Measurements from ENCODE around the gene SMS.
"Not testable (repeated sequence)": the region's sequence is repeated elsewhere in the genome, so short reads cannot be mapped to it uniquely, and the experiment has no call there.

SMS gene

DNA sequence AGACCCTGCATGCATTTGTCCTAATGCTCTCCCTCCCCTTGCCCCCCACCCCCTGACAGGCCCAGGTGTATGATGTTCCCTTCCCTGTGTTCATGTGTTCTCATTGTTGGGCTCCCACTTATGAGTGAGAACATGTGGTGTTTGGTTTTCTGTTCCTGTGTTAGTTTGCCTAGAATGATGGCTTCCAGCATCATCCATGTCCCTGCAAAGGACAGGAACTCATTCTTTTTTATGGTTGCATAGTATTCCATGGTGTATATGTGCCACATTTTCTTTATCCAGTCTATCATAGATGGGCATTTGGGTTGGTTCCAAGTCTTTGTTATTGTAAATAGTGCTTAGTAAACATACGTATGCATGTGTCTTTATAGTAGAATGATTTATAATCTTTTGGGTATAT, 10.0 kb downstream of the SMS start:
- not testable (repeated sequence) for DNase-seq (ENCODE audit: low read depth in 2 of 2, low spot score in 1 of 2)

DNA sequence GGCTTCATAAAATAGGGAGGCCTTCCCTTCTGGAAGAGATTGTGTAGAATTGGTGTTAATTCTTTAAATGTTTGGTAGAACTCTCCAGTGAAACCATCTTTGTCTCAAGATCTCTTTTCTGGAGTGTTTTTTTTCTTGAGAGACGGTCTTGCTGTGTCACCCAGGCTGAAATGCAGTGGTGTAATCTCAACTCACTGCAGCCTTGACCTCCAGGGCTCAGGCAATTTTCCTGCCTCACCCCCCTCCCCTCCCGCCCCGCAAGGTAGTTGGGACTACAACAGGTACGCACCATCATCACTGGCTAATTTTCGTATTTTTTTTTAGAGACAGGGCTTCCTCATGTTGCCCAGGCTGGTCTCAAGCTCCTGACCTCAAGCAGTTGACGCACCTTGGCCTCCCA, 12.1 kb downstream of the SMS start:
- no peak for DNase-seq (ENCODE audit: low read depth in 2 of 2, low spot score in 1 of 2)

DNA sequence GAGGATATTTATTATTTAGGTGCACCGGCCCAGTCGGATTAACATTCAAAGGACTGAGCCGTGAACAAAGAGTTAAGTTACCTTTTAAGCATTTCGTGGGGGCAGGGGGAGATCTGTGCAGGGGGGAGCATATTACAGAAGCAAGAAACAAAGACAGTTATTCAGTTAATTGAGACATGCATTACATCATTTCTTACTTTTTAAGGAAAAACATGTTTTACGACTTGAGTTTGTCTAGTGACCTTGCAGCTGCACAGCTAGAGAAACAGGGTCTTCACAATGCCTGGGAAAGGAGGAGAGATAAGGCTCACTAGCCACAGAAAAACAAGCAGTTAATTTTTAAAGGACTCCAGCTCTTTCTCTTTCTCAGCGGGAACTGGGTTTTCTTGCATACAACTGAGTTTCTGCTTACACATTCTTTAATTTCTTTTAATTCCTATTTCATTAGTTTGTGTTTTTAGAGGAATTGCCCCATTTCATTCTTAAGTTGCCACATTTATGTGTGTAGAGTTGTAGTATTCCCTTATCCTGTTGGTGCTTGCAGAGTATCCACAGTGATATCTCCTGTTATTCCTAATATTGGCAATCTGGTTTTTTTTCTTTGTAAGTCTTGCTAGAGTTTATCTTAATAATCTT, 12.8 kb downstream of the SMS start:
- not testable (repeated sequence) for DNase-seq (ENCODE audit: low read depth in 2 of 2, low spot score in 1 of 2)

DNA sequence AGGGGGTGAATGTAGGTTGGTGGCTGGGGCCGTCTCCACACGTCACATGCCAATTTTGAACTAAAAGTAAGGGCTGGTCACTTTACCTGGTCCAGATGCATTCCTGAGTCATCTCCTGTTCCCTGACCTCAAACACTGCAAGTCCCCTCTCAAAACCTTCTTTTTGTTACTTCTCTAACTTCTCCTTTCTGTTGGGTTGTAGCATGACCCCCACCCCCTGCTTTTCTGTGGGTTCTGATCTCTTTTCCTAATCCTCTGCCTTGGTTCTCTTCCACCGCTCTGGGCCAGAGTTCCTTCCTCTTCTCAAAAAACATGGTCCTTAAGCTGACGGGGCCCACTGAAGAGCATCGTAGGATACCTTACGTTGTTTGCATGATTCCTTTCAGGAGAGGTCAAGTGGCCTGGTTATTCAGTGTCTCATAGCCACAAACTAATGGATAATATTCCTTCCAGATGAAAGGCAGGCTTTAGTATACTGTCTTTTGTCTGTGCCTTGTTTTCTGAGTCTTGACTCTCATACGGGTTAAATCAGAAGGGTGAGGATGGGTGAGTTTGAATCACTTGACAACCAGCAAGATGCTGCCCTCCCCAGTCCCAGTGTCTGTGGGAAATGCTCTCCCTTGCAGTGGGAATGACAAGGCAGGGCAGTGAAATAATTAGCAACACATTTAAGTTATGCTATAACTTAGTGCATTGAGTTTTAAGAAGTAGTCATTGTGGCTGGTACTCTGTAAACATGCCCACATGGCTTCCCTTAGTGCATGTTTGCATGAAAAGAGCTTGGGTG, 15.1 kb downstream of the SMS start:
- DNase-seq (ENCODE audit: low read depth in 2 of 2, low spot score in 1 of 2) = no peak

DNA sequence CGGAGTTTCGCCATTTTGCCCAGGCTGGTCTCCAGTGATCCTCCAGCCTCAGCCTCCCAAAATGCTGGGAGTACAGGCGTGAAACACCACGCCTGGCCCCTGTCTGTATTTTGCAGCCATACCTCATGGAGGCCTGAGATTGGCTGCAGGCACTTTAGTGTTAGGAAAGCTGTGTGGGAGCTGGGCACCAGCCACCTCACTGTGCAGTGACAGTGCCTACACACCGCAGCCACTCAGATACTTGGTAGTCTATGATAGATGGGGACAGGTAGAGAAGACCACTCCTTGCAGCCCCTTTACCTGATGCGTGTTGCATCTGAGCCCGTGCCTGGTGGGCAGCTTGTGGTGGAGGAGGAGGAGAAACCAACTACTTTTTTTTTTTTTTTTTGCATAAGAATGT, 16.3 kb downstream of the SMS start:
- no peak for DNase-seq (ENCODE audit: low read depth in 2 of 2, low spot score in 1 of 2)

DNA sequence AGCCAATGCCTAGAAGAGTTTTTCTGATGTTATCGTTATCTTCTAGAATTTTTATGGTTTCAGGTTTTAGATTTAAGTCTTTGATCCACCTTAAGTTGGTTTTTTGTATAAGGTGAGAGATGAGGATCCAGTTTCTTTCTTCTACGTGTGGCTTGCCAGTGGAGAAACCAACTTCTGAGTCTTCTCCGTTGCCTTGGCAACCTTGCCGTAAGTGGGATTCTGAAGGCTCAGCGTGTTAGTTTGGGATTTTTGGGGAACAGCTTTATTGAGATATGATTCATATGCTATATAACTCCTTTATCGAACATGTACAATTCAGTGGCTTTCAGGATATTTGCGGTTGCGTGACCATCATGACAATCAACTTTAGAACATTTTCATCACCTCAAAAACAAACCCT, 17.7 kb downstream of the SMS start:
- no peak for DNase-seq (ENCODE audit: low read depth in 2 of 2, low spot score in 1 of 2)

DNA sequence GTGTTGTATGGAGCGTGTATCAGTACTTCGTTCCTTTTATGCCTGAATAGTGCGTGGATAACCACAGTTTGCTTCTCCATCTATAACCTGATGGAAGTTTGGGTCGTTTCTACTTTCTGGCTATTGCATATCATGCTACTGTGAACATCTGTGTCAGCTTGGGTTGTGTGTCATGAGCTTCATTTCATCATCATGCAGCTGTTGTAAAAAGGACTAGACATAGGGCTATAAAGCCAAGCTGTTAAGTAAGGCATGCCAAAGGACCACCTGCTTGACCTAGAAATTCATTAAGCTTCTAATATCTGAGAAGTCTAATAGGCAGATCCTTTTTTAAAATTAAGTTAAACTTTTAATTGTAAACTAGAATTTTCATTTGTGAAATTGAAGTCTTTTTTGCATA, 18.4 kb downstream of the SMS start:
- DNase-seq (ENCODE audit: low read depth in 2 of 2, low spot score in 1 of 2) = no peak

DNA sequence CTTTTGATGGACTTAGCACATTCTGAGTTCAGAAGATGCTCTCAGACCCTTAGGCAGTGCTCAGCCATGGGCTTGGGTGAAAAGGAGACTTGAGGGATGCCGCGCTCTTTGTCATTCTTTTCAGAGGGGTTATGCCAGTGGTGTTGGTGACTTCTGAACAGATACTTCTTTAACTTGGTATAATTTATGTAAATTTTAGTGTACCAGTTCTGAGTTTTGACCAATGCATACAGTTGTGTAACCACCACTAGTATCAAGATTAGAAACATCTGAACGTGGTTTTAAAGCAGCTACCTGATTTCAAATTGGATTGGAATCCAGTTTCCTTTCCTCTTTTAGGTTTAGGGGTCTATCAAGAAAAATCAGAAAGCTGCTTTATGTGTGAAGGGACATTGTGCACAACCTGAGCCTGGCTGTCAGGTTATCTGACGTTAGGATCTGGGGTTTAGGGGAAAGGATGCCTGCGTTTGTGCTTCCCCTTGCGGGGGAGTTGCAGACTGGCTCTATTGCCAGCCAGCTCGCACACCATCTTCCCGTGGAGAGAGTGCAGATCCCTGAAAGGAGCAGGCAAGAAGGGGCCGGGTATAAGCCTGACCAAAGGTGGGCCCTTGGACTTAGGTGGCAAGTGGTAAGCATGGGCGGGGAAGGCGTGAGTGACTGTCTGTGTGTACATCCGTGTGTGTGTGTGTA, 19.0 kb downstream of the SMS start:
- no peak for DNase-seq (ENCODE audit: low read depth in 2 of 2, low spot score in 1 of 2)

DNA sequence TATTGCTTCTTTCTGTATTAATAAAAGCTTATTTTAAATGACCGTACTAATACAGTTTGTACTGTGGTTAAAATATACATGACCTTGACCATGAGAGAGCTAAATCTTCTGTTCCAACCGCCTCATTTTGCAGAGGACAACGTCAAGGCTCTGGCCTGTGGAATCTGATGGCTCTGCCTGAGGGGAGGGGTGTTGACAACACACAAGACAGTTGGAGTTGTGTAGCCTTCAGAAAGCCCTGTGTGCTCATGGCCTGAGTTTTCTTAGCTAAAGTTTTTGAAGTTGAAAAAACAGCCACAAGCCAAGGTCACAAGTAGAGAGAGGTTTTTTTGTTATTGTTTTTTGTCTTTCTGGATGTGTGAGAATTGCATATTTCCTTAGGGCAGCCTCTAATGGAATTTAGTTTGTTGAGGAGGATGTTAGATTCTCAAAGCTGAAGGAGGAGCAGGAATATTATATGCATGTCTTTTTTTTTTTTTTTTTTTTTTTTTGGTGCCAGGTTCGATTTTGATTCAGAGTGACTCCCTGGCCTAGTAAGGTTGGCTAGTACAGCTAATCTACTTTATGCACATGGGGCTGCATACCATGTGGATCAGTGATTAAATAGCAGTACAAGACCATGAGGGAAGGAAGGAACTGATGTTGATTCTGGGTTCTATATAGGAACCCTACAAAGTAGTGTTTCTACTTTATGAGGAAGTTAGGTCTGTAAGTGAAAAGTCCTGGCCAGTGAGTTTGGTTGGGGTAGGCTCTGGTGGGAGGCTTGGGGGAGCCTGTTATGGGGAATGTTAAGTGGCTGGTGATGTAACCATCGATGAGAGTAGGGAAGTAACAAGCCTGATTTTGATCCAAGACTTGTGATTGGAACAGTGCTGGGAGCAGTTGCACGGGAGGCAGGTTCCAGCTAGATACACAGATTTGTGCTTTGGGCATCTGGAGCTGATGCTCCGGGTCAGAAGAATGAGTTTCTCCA, 20.3 kb downstream of the SMS start:
- no peak for DNase-seq (ENCODE audit: low read depth in 2 of 2, low spot score in 1 of 2)

DNA sequence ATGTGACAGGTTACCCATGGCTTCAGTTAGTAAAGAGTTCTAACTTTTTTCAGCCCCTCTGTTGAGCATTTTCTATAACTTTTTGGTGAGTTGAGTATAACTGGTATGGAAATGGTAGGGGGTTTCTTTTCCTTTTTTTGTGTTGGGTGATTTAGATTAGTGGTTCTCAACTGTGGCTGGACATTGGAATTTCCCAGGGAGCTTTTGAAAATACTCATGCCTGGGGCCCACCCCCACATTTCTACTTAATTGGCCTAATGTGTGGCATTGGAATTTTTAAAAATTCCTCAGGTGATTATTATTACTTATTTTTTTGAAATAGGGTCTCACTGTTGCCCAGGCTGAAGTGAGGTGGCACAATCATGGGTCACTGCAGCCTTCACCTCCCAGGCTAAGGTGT, 21.9 kb downstream of the SMS start:
- DNase-seq (ENCODE audit: low read depth in 2 of 2, low spot score in 1 of 2) = no peak

DNA sequence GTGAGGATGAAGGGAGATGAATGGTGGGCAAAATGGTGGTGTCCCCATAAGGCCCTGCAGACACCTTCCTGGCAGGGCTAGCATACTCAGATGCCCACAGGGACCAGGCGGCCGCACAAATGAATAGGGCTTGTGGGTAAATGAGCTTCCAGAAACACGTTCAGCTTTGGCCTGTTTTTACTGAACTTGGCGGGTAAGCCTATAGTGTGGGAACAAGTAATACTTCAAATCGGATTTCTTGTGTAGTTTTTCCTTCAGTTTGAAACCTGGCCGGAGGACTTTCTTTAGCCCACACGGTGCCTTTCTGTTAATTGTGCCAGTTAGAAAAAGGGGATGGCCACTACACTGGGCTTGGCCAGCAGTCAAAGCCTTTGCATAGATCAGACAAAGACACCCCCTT, 22.8 kb downstream of the SMS start:
- DNase-seq (ENCODE audit: low read depth in 2 of 2, low spot score in 1 of 2) = no peak

DNA sequence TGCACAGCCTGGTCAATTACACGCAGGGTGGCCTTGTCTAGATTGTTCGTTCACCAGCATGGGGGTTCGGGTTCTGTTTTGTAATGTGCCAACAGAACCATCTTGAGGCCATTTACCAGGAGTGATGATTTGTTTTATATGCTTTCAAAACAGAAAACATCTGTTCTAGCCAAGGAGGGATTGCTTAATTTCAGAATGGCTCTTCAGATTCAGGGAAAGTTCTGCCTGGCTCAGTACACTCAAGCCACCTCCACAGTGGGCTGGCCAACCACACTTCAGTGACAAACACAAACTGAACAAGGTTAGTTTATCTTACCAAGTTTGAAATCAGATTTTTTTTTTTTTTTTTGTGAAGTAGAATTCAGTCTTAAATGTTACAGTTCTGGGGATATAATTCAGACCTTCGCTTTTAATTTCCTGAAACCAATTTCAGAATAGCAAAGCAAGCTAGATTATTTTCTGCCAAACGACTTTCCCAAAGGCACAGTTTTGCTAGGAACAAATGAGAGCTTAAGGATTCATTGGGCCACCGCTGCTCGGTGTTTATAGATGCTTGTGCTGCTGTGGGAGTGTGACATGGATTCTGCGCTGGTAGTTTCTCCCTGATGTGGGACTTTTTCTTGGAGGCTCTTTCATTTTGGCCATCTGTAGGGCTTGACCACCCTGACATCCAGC, 23.4 kb downstream of the SMS start:
- no peak for DNase-seq (ENCODE audit: low read depth in 2 of 2, low spot score in 1 of 2)

DNA sequence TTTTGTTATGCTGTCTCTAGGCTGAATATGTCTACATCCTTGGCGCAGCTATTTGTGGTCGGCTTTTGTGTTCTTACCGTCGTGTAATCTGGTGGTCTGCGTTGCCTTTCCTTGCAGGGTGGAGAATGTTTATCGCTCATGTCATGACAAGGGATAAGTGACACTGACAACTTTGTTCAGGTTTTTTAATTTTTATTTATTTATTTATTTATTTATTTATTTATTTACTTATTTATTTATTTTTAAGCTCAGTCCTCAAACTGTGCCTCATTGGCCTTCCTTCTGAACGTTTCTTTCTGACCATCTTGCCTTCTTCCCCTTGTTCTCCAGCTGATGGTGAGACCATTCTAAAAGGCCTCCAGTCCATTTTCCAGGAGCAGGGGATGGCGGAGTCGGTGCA, 26.4 kb downstream of the SMS start:
- DNase-seq (ENCODE audit: low read depth in 2 of 2, low spot score in 1 of 2) = no peak

DNA sequence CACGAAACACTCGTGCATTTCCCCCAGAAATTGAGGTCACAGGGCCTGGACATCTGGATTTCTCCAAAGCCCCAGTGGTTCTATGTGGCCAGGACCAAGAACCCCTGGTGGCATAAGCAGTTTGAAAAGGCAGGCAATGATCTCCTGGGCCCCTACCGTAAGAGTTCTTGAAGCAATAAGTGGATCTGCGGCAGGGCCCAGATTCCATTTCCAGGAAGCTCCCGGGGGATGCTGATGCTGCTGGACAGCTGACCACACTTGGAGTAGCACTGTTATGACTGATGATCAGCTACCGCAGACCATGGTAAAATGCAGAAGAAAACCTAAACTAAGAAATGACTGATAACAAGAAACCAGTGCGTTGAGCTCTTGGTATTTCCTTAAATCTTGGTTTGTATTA, 27.8 kb downstream of the SMS start:
- no peak for DNase-seq (ENCODE audit: low read depth in 2 of 2, low spot score in 1 of 2)

DNA sequence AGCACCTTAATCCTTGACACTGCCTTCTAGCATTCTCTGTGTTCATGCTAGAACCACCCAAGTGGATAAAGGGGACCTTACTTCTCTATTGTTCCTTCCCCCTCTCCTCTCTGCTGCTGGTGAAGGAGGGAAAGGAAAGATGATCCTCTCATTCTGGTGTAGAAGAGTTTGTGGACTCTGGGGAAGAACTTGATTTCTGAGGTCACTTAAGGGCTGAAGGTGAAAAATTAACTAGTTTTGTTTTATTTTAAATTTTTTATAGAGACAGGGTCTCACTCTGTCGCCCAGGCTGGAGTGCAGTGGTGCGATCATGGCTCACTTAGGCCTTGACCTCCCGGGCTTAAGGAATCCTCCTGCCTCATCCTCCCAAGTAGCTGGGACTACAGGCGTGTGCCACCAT, 29.8 kb downstream of the SMS start:
- DNase-seq (ENCODE audit: low read depth in 2 of 2, low spot score in 1 of 2) = no peak

DNA sequence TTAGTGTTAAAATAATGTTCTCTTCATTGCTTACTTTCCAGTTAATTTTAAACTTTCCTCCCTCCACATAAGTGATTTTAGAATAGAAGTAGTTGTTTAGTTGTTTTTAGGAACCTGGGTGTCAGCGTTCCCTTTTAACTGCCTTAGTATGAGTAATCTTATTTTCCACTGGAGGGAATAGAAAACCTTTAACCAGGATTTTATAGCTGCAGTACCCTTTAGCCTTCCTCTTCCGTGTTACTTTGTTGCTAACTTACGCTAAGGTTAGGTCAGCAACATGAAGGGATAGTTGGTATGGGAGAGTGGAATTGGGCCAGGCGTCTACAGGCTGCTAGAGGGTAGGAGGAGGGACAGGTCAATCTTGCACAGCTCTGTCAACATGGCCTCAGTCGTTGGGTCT, 31.5 kb downstream of the SMS start:
- DNase-seq (ENCODE audit: low read depth in 2 of 2, low spot score in 1 of 2) = no peak

DNA sequence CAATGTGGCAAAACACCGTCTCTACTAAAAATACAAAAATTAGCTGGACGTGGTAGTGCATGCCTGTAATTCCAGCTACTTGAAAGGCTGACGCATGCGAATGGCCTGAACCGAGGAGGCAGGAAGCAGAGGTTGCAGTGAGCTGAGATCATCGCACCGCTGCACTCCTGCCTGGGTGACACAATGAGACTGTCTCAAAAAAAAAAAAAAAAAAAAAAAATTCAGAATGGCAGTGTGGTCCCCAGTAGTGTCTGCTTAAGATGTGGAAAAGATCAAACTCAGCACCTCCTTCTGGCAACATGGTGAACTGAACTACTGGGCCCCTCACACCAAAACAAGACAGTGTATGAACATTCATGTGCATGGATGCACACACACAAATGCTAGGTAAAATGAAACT, 32.2 kb downstream of the SMS start:
- DNase-seq (ENCODE audit: low read depth in 2 of 2, low spot score in 1 of 2) = no peak

DNA sequence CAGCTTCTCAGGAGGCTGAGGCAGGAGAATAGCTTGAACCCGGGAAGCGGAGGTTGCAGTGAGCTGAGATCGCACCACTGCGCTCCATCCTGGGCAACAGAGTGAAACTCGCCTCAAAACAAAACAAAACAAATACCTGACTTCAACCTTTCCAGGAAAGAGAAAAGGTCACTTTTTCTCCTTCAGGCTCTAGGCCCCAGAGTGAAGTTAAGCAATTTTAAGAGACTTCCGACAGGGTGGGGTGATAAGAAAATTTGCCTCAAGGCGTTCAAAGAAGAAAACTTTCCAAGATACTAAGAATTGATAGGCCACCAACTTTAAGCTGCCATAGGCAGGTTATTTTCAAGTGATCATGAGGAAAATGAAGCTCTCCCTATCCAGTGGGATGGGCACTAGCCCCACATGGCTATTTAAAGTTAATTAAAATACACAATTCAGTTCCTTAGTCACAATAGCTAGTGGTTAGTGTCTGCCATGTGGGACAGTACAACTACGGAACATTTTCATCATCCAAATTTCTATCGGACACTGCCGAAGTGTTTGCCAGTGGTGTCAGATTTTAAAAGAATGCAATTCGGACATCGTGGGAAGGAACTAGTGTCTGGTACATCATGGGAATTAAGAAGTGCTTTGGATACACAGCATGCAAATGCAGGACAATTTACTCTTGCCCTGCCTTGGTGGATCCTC, 33.0 kb downstream of the SMS start:
- no peak for DNase-seq (ENCODE audit: low read depth in 2 of 2, low spot score in 1 of 2)

DNA sequence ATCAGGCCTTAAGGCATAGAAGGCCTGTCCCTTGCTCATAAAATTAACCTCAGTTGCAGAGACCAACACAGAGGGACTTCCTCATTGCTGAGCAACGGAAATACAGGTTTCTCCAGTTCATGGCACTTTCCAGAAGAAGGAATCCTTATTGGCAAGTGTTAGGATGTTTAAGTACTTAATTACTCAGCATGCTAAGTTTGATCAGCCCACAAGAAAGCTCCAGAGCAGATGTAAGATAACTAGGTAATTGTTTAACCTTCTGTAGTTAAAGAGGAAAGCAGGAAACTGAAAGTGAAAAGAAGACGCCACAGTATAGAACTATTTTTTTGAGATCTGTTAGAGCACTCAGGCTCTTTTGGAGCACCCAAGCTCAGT, 33.5 kb downstream of the SMS start:
- DNase-seq (ENCODE audit: low read depth in 2 of 2, low spot score in 1 of 2) = no peak

DNA sequence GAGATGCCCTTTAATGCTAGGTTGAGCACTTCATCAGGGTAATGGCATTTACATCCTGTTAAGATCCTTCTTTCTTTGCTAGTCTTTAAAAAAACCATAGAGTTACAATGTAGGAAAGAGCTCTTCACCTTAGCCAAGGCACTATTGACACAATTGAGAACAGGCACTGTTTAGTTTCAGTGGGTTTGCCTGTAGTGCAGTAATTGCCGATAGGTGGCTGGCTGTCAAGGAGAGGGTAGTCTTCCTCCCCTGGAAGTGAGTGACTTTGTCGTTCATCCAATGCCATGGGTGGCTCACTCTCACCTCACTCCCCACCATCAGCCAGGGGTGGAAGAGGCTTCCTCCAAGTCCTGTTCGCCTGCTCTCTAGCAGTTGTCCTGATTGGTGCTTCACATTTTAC, 34.7 kb downstream of the SMS start:
- DNase-seq (ENCODE audit: low read depth in 2 of 2, low spot score in 1 of 2) = no peak
